Endothelial cell of umbilical vein (primary cell): ENCODE data around the gene UPK3A. TPM values are rescaled to one million over a fixed set of nuclear protein-coding genes. Genes with fewer than 3 reads are reported as not detected.

ENCODE experiments used
- BruUV-seq: library from RNA; stranded (reverse); fragments of 400-500 nt; replicated peaks from 2 replicates; lab custom pipeline; 2021; lab: Mats Ljungman, UMichigan
- CTCF ChIA-PET: fragments of 300-600, 350-600 bp; sonication (Branson Sonifier 250); formaldehyde crosslinking; loops from one replicate; lab custom pipeline; 2021; ENCODE audit warnings: antibody characterized with exemption, inconsistent platforms; lab: Charles Lee
- POLR2A ChIA-PET: fragments of 300-600, 350-600 bp; sonication (Branson Sonifier 250); formaldehyde crosslinking; loops from one replicate; lab custom pipeline; 2021; ENCODE audit warnings: antibody characterized with exemption, inconsistent platforms; lab: Charles Lee
- DNase-seq: peaks from one replicate; pipeline ENCODE4 v3.0.0-alpha.2; 2011; ENCODE audit warnings: low read depth, low spot score
- FAIRE-seq: peaks from 2 replicates; lab custom pipeline; 2011; peaks lifted over from hg19 to GRCh38; lab: Jason Lieb, UNC
- H2AFZ ChIP-seq: 2 replicates; pipeline ENCODE4 v1.6.0; 2012; ENCODE audit warnings: low read depth, low read length, control low read depth, inconsistent platforms
- H3K27ac ChIP-seq: 2 replicates; pipeline ENCODE4 v1.5.1; 2011; ENCODE audit warnings: low read depth, mild to moderate bottlenecking, control low read depth, low read length, moderate library complexity; ENCODE audit not compliant: insufficient read depth
- H3K27me3 ChIP-seq, 2 experiments: 2 replicates each; pipeline versions ENCODE4 v1.6.0 to v1.6.1; 2011; ENCODE audit warnings: low read length in 2 of 2, mixed read lengths in 1 of 2; ENCODE audit not compliant: control insufficient read depth in 2 of 2, insufficient read depth in 2 of 2
- H3K36me3 ChIP-seq, 2 experiments: 2 replicates in 1 of 2; 3 replicates in 1 of 2; pipeline ENCODE4 v1.5.1; 2011; ENCODE audit warnings: low read length in 2 of 2, mild to moderate bottlenecking in 1 of 2, moderate library complexity in 1 of 2; ENCODE audit not compliant: control insufficient read depth in 2 of 2, insufficient read depth in 2 of 2; ENCODE audit errors: extremely low read depth in 1 of 2
- H3K4me1 ChIP-seq: 3 replicates; pipeline ENCODE4 v1.5.1; 2011; ENCODE audit warnings: mild to moderate bottlenecking, low read length; ENCODE audit not compliant: control insufficient read depth, insufficient read depth; ENCODE audit errors: extremely low read depth
- H3K4me2 ChIP-seq: 2 replicates; pipeline ENCODE4 v1.6.1; 2011; ENCODE audit warnings: low read length, control low read depth, mixed read lengths; ENCODE audit not compliant: insufficient read depth
- H3K4me3 ChIP-seq, 3 experiments: fragments of 200-600 bp in 1 of 3; sonication (generic), shearing (Covaris generic) in 1 of 3; replicated peaks in 1 of 3; 2 replicates each; pipeline ENCODE4 v1.5.1; 2011 to 2016; ENCODE audit warnings: control low read depth in 3 of 3, low read length in 3 of 3, mild to moderate bottlenecking in 2 of 3, inconsistent platforms in 1 of 3, low read depth in 1 of 3, moderate library complexity in 1 of 3; ENCODE audit not compliant: insufficient read depth in 1 of 3
- H3K79me2 ChIP-seq: 2 replicates; pipeline ENCODE4 v1.6.0; 2012; ENCODE audit warnings: low read length, inconsistent platforms; ENCODE audit not compliant: control insufficient read depth, insufficient read depth
- H3K9ac ChIP-seq: replicated peaks from 2 replicates; pipeline ENCODE3; 2011; ENCODE audit warnings: low read length, control low read depth; ENCODE audit not compliant: insufficient read depth; ENCODE audit errors: extremely low read depth
- H3K9me1 ChIP-seq: replicated peaks from 3 replicates; pipeline ENCODE4 v1.6.0; 2011; ENCODE audit warnings: mild to moderate bottlenecking, low read length; ENCODE audit not compliant: control insufficient read depth, insufficient read depth; ENCODE audit errors: extremely low read depth
- H3K9me3 ChIP-seq: replicated peaks from 2 replicates; pipeline ENCODE4 v1.5.1; 2012; ENCODE audit warnings: low read length, inconsistent platforms; ENCODE audit not compliant: control insufficient read depth, insufficient read depth
- H4K20me1 ChIP-seq: replicated peaks from 2 replicates; pipeline ENCODE3; 2011; ENCODE audit warnings: mild to moderate bottlenecking, low read length; ENCODE audit not compliant: control insufficient read depth, insufficient read depth; ENCODE audit errors: extremely low read depth
- CTCF ChIP-seq, 2 donors: IDR thresholded peaks; 1 replicate in 1 of 2; 2 replicates in 1 of 2; pipeline ENCODE4 v1.5.1; 2011; ENCODE audit warnings: low read length in 2 of 2, mild to moderate bottlenecking in 2 of 2, moderate library complexity in 2 of 2, control low read depth in 1 of 2, inconsistent platforms in 1 of 2, low read depth in 1 of 2; ENCODE audit not compliant: insufficient read depth in 1 of 2; ENCODE audit errors: extremely low read depth in 1 of 2
- EZH2 ChIP-seq: IDR thresholded peaks from 2 replicates; pipeline ENCODE4 v1.6.1; 2012; ENCODE audit warnings: borderline replicate concordance, low read depth, mild to moderate bottlenecking, moderate library complexity, low read length, inconsistent platforms; ENCODE audit not compliant: severe bottlenecking
- FOS ChIP-seq: IDR thresholded peaks from 2 replicates; pipeline ENCODE4 v1.6.1; 2011; ENCODE audit warnings: mild to moderate bottlenecking, low read length, moderate library complexity, borderline replicate concordance; ENCODE audit not compliant: insufficient read depth
- GATA2 ChIP-seq: IDR thresholded peaks from 2 replicates; pipeline ENCODE4 v1.7.0; 2011; ENCODE audit warnings: low read depth, mild to moderate bottlenecking, moderate library complexity, mixed read lengths, low read length; ENCODE audit not compliant: insufficient read length, insufficient read depth
- JUN ChIP-seq: IDR thresholded peaks from 2 replicates; pipeline ENCODE4 v1.6.1; 2011; ENCODE audit warnings: borderline replicate concordance, low read depth; ENCODE audit not compliant: insufficient read length, insufficient read depth
- MAX ChIP-seq: IDR thresholded peaks from 2 replicates; pipeline ENCODE4 v1.6.1; 2011; ENCODE audit not compliant: insufficient read depth, insufficient read length
- MYC ChIP-seq: IDR thresholded peaks from one replicate; pipeline ENCODE4 v1.6.1; 2011; ENCODE audit warnings: mild to moderate bottlenecking, low read depth, low read length
- POLR2A ChIP-seq: IDR thresholded peaks from 2 replicates; pipeline ENCODE4 v1.6.1; 2012; ENCODE audit warnings: low read depth, mild to moderate bottlenecking, control low read depth, low read length
- POLR2AphosphoS5 ChIP-seq: IDR thresholded peaks from 2 replicates; pipeline ENCODE4 v1.6.1; 2012; ENCODE audit warnings: low read depth, mild to moderate bottlenecking, control low read depth, low read length, moderate library complexity; ENCODE audit not compliant: insufficient read depth
- dilution Hi-C: fragments of 300-500 bp; cut with MboI; formaldehyde crosslinking; loops from one replicate; pipeline ENCODE4 v1.15.0; 2019; ENCODE audit warnings: low sequenced_read_pairs; ENCODE audit not compliant: extremely low pct_ligation_motif_present
- intact Hi-C: fragments of 100-400 bp; cut with micrococcal nuclease; formaldehyde crosslinking; loops from one replicate; pipeline ENCODE4 v1.10.0; 2022
- polyA plus RNA-seq, 4 experiments: library from polyadenylated mRNA; depleted of rRNA in 3 of 4; stranded (reverse) in 3 of 4; unstranded in 1 of 4; fragments of >200 nt; gene quantifications; 2 replicates each; pipeline versions ENCODE4 v1.2.1 to v1.2.3, GENCODE V29; 2011 to 2012; ENCODE audit warnings: missing spikeins in 1 of 4
- total RNA-seq: library from RNA; stranded (reverse); gene quantifications from 2 replicates; pipeline ENCODE4 v1.2.3, GENCODE V29; 2021

The UPK3A gene
- total and polyA plus RNA-seq, 2 donors (not counting 3 experiments of a cell fraction or from before 2014, with no cell fraction given) = not detected

- Histone ChIP-seq H3K79me2 (peaks cover 27% of the 10 kb centered on the region), H3K27me3 (no peaks in the 10 kb centered on the region), H4K20me1 (no peaks in the 10 kb centered on the region), H3K4me2 (peak overlapping the region; percentile 29), H3K9me3 (no peaks in the 10 kb centered on the region), H3K4me1 (peaks cover 19% of the 10 kb centered on the region), H3K4me3 (peak overlapping the region in 2 of 3 experiments; percentile 7 to 98), H3K36me3 (no peaks in the 10 kb centered on the region), H3K9ac (peak overlapping the region; percentile 27), H3K27ac (peak overlapping the region; percentile 9), H3K9me1 (no peaks in the 10 kb centered on the region), H2AFZ (peak overlapping the region; percentile 85)
- CTCF ChIA-PET = no interaction called here
- dilution Hi-C loops = no loop called here
- POLR2A ChIA-PET = no interaction called here
- TF ChIP-seq FOS (no peak), CTCF (IDR thresholded peaks at IDR 0.05; ENCODE audit: extremely low read depth in 1 of 2, insufficient read depth in 1 of 2, low read depth in 1 of 2, low read length in 2 of 2) (no peak), EZH2 (no peak), JUN (no peak), POLR2AphosphoS5 (no peak), MYC (no peak), POLR2A (no peak), MAX (no peak), GATA2 (no peak)
- FAIRE-seq (no peak), DNase-seq (no peak)
- intact Hi-C loops = loop anchor here (1.0 kb wide), 4 partner anchors 9 to 126 kb away; partner anchors contain the start of genes RIBC2 and SMC1B
- BruUV-seq = no TSS peak
Measured at GRCh38 chr22:45308957-45309421, 24.2 kb downstream of the UPK3A start.
